Upper lobe of right lung (tissue), 1 donor: ENCODE results near the gene GRIA4. TPM values are rescaled to one million over a fixed set of nuclear protein-coding genes. Genes with fewer than 3 reads are reported as not detected.

Source experiments
- ATAC-seq: fragments of 200-7000 bp; cut with Tn5 transposase; one replicate; pipeline ENCODE4 v1.9.1; 2020; ENCODE audit warnings: mild to moderate bottlenecking, moderate library complexity
- DNase-seq: peaks from one replicate; pipeline ENCODE4 v3.0.0-alpha.2; 2020
- H3K27ac ChIP-seq: fragments of 200-600 bp; one replicate; pipeline ENCODE4 v1.8.0; 2022
- H3K27me3 ChIP-seq: fragments of 200-600 bp; one replicate; pipeline ENCODE4 v1.8.0; 2022; ENCODE audit warnings: mild to moderate bottlenecking
- H3K36me3 ChIP-seq: fragments of 200-600 bp; one replicate; pipeline ENCODE4 v1.8.0; 2022
- H3K4me1 ChIP-seq: fragments of 200-600 bp; one replicate; pipeline ENCODE4 v1.8.0; 2022
- H3K4me3 ChIP-seq: fragments of 200-600 bp; one replicate; pipeline ENCODE4 v1.8.0; 2022; ENCODE audit warnings: mild to moderate bottlenecking
- H3K9me3 ChIP-seq: fragments of 200-600 bp; one replicate; pipeline ENCODE4 v1.8.0; 2022
- intact Hi-C: fragments of 100-400 bp; cut with DNase I; formaldehyde crosslinking; loops from one replicate; pipeline ENCODE4 v1.11.0; 2022
- total RNA-seq: library from RNA; stranded (reverse); fragmentation: NEBNext Ultra II Directional; extraction: Animal tissue kit (Norgen Biotek cat#: 25700); gene quantifications from one replicate; pipeline ENCODE4 v1.2.1, GENCODE V29; 2021
- TF ChIP-seq, protein P1 (sequence below): fragments of 200-600 bp; IDR thresholded peaks from one replicate; pipeline ENCODE4 v1.8.0; 2022; ENCODE audit warnings: antibody characterized with exemption
- donor health status: DM: no; HTN: yes; CAD: no; lungs with severe emphysema.

Gene GRIA4
- total RNA-seq, 1 donor from 2014 or later, result not detected

DNA sequence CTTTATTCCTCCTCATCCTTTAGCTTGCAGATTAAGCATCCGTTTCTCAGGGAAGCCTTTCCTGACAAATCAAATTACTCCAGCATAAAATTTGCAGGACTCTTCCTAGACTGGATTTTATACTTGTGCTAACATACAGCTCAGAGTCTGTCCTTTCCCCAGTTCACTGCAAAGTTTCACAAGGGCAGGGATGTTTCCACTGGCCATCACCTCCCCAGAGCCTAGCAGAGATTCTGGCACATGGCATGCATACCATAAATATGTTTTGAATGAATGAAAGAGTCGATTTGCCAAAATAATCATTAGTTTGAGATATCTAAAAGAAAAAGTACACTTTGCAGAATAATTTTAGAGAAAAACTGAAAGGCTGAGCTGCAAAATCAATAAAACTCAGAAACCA lies 401.6 kb downstream of the GRIA4 start:
- H3K4me1 ChIP-seq, result no peaks in the 10 kb centered on the region
- H3K4me3 ChIP-seq, result no peak overlapping the region
- H3K9me3 ChIP-seq, result no peaks in the 10 kb centered on the region
- H3K27me3 ChIP-seq, result no peaks in the 10 kb centered on the region
- DNase-seq (no peak), ATAC-seq (no peak)
- H3K36me3 ChIP-seq, result peaks cover 30% of the 10 kb centered on the region
- TF ChIP-seq, protein P1, sequence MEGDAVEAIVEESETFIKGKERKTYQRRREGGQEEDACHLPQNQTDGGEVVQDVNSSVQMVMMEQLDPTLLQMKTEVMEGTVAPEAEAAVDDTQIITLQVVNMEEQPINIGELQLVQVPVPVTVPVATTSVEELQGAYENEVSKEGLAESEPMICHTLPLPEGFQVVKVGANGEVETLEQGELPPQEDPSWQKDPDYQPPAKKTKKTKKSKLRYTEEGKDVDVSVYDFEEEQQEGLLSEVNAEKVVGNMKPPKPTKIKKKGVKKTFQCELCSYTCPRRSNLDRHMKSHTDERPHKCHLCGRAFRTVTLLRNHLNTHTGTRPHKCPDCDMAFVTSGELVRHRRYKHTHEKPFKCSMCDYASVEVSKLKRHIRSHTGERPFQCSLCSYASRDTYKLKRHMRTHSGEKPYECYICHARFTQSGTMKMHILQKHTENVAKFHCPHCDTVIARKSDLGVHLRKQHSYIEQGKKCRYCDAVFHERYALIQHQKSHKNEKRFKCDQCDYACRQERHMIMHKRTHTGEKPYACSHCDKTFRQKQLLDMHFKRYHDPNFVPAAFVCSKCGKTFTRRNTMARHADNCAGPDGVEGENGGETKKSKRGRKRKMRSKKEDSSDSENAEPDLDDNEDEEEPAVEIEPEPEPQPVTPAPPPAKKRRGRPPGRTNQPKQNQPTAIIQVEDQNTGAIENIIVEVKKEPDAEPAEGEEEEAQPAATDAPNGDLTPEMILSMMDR, result no peak
- intact Hi-C loops, result no loop called here
- H3K27ac ChIP-seq, result no peak overlapping the region

- Histone ChIP-seq H3K27me3 (no peaks in the 10 kb centered on the region), H3K9me3 (no peaks in the 10 kb centered on the region), H3K4me3 (no peak overlapping the region), H3K4me1 (no peaks in the 10 kb centered on the region), H3K27ac (no peak overlapping the region), H3K36me3 (peaks cover 29% of the 10 kb centered on the region)
- ATAC-seq (no peak), DNase-seq (no peak)
- intact Hi-C loops, result no loop called here
- TF ChIP-seq, protein P1, result no peak
Observed at GRCh38 chr11:106012744-106013143, 402.9 kb downstream of the GRIA4 start.

- intact Hi-C loops, result no loop called here
- H3K27ac ChIP-seq, result no peak overlapping the region
- peaks cover 20% of the 10 kb centered on the region for H3K36me3 ChIP-seq
- no peaks in the 10 kb centered on the region for H3K4me1 ChIP-seq
- H3K4me3 ChIP-seq, result no peak overlapping the region
- ATAC-seq, result no peak
- no peaks in the 10 kb centered on the region for H3K9me3 ChIP-seq
- no peak for DNase-seq
- TF ChIP-seq, protein P1, result no peak
- no peaks in the 10 kb centered on the region for H3K27me3 ChIP-seq
Observed at GRCh38 chr11:106014035-106014434, 404.2 kb downstream of the GRIA4 start.

- Histone ChIP-seq H3K27me3 (no peaks in the 10 kb centered on the region), H3K4me1 (no peaks in the 10 kb centered on the region), H3K27ac (no peak overlapping the region), H3K4me3 (no peak overlapping the region), H3K9me3 (no peaks in the 10 kb centered on the region), H3K36me3 (peaks cover 14% of the 10 kb centered on the region)
- TF ChIP-seq, protein P1, result no peak
- DNase-seq (no peak), ATAC-seq (no peak)
- intact Hi-C loops, result no loop called here
Observed at GRCh38 chr11:106014620-106015019, 404.7 kb downstream of the GRIA4 start.

GRCh38 chr11:106015066-106015465 lies 405.2 kb downstream of the GRIA4 start:
- TF ChIP-seq, protein P1, result no peak
- ATAC-seq (no peak), DNase-seq (no peak)
- Histone ChIP-seq H3K4me3 (no peak overlapping the region), H3K4me1 (peaks cover 4% of the 10 kb centered on the region), H3K9me3 (no peaks in the 10 kb centered on the region), H3K27ac (no peak overlapping the region), H3K27me3 (no peaks in the 10 kb centered on the region), H3K36me3 (peaks cover 10% of the 10 kb centered on the region)
- intact Hi-C loops, result no loop called here

GRCh38 chr11:106017093-106017492 lies 407.2 kb downstream of the GRIA4 start:
- Histone ChIP-seq H3K4me3 (no peak overlapping the region), H3K27ac (no peak overlapping the region), H3K9me3 (no peaks in the 10 kb centered on the region), H3K27me3 (no peaks in the 10 kb centered on the region), H3K4me1 (peaks cover 5% of the 10 kb centered on the region), H3K36me3 (no peaks in the 10 kb centered on the region)
- intact Hi-C loops, result no loop called here
- ATAC-seq (no peak), DNase-seq (no peak)
- TF ChIP-seq, protein P1, result no peak
